Lung (tissue), 13 donors: ENCODE results near the gene SLC46A3. TPM values are rescaled to one million over a fixed set of nuclear protein-coding genes. Genes with fewer than 3 reads are reported as not detected.

ENCODE experiments used
- ATAC-seq: fragments of 200-7000 bp; cut with Tn5 transposase; one replicate; pipeline ENCODE4 v1.9.1; 2020; ENCODE audit warnings: moderate number of reproducible peaks; ENCODE audit not compliant: insufficient read depth, low FRiP score
- DNase-seq, 3 donors: peaks; one replicate each; pipeline ENCODE4 v3.0.0-alpha.2; 2013 to 2017
- H3K27ac ChIP-seq, 2 donors: one replicate each; pipeline ENCODE4 v1.5.1; 2013; ENCODE audit warnings: mild to moderate bottlenecking in 2 of 2, moderate library complexity in 2 of 2, control low read depth in 1 of 2, inconsistent platforms in 1 of 2, low read depth in 1 of 2, low read length in 1 of 2
- H3K27me3 ChIP-seq, 3 donors: one replicate each; pipeline ENCODE4 v1.5.1; 2013; ENCODE audit warnings: low read length in 2 of 3; ENCODE audit not compliant: control insufficient read depth in 3 of 3, insufficient read depth in 3 of 3
- H3K36me3 ChIP-seq, 4 donors: one replicate each; pipeline ENCODE4 v1.5.1; 2013; ENCODE audit warnings: low read length in 4 of 4, mild to moderate bottlenecking in 1 of 4, moderate library complexity in 1 of 4; ENCODE audit not compliant: control insufficient read depth in 4 of 4, insufficient read depth in 4 of 4
- H3K4me1 ChIP-seq, 5 donors: one replicate each; pipeline ENCODE4 v1.5.1; 2013; ENCODE audit warnings: low read length in 5 of 5, mild to moderate bottlenecking in 2 of 5, moderate library complexity in 1 of 5; ENCODE audit not compliant: control insufficient read depth in 5 of 5, insufficient read depth in 5 of 5
- H3K4me3 ChIP-seq: one replicate; pipeline ENCODE4 v1.5.1; 2013; ENCODE audit warnings: mild to moderate bottlenecking, control low read depth, moderate library complexity
- H3K9ac ChIP-seq, 2 donors: one replicate each; pipeline ENCODE4 v1.5.1; 2013; ENCODE audit warnings: low read length in 2 of 2, control low read depth in 1 of 2; ENCODE audit not compliant: insufficient read depth in 1 of 2
- H3K9me3 ChIP-seq, 4 donors: one replicate each; pipeline ENCODE4 v1.5.1; 2013; ENCODE audit warnings: low read length in 3 of 4, mild to moderate bottlenecking in 1 of 4, moderate library complexity in 1 of 4; ENCODE audit not compliant: control insufficient read depth in 4 of 4, insufficient read depth in 3 of 4
- CTCF ChIP-seq: IDR thresholded peaks from 2 replicates; pipeline ENCODE4 v1.5.1; 2012; ENCODE audit warnings: mild to moderate bottlenecking; ENCODE audit errors: control extremely low read depth, extremely low read depth
- WGBS, 2 donors: extraction: QIAGEN DNeasy Blood & Tissue Kit; methylation state at CpG; one replicate each; pipeline ENCODE4 v1.1.7; 2013; 5-methylcytosine and 5-hydroxymethylcytosine counted together
- polyA plus RNA-seq, 2 donors: library from polyadenylated mRNA; stranded (reverse); fragments of 200-250 nt; gene quantifications; one replicate each; pipeline ENCODE4 v1.2.1, GENCODE V29; 2013
- small RNA-seq: library from RNA; depleted of rRNA; stranded (forward); fragments of <200 nt; gene quantifications from one replicate; pipeline ENCODE3, GENCODE V24; 2014; ENCODE audit warnings: low replicate concordance
- total RNA-seq, 2 donors: library from RNA; depleted of rRNA in 1 of 2; stranded (reverse); fragments of >200 nt in 1 of 2; gene quantifications; one replicate each; pipeline ENCODE4 v1.2.1, GENCODE V29; 2014 to 2021
- donor health status: control.
- donor health status: control.
- donor health status: Bipolar disorder and iron deficiency.
- donor health status: healthy.
- donor health status: DM: yes; HTN: yes; CAD: no.

Gene SLC46A3
- total and polyA plus RNA-seq, 4 donors: 6.9 to 10.9 (median 8.9) TPM

- no peaks in the 10 kb centered on the region for H3K9me3 ChIP-seq
- no peak overlapping the region for H3K27ac ChIP-seq
- 60 to 83% methylated on average over 1 of the region's 1 CpG for WGBS, 2 donors
- H3K4me1 ChIP-seq: peaks cover 4 to 61% (median 16%) of the 10 kb centered on the region in 5 donors
- H3K27me3 ChIP-seq: no peaks in the 10 kb centered on the region
- H3K36me3 ChIP-seq: peaks cover 0 to 3% (median 0%) of the 10 kb centered on the region in 4 donors
- no peak for TF ChIP-seq CTCF
- DNase-seq (peak in 2 of 3 donors; percentile 40 to 59), ATAC-seq (no peak)
- H3K9ac ChIP-seq: no peak overlapping the region
- no peak overlapping the region for H3K4me3 ChIP-seq
These were observed 65.7 kb downstream of the SLC46A3 start for GRCh38 chr13:28653111-28653510.

GRCh38 chr13:28651810-28652401 lies 66.9 kb downstream of the SLC46A3 start:
- DNase-seq: no peak
- no peak overlapping the region for H3K27ac ChIP-seq
- ATAC-seq: no peak
- no peaks in the 10 kb centered on the region for H3K27me3 ChIP-seq
- H3K4me1 ChIP-seq: peaks cover 0 to 52% (median 9%) of the 10 kb centered on the region in 5 donors
- H3K36me3 ChIP-seq: peaks cover 0 to 3% (median 0%) of the 10 kb centered on the region in 4 donors
- H3K9me3 ChIP-seq: no peaks in the 10 kb centered on the region
- 61 to 62% methylated on average over 7 of the region's 7 CpGs for WGBS, 2 donors
- H3K9ac ChIP-seq: no peak overlapping the region
- H3K4me3 ChIP-seq: no peak overlapping the region
- no peak for TF ChIP-seq CTCF

DNA sequence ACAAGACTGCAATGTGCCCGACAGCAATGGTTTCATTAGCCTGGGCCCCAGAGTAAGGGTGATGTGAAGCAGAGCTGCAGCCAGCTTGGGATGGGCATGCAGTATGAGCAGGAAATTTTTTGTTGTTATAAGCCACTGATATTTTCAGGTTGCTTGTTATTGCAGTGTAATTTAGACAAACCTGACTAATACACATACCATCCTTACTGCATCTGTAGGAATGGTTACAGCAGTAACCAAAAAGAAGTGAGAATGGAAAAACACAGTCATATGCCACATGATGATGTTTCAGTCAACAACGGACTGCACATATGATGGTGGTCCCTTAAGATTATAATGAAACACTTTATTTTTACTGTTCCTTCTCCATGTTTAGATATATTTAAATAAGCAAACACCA lies 68.5 kb downstream of the SLC46A3 start:
- H3K27me3 ChIP-seq: no peaks in the 10 kb centered on the region
- no peak overlapping the region for H3K9ac ChIP-seq
- WGBS, 2 donors: 88 to 94% methylated on average over 2 of the region's 2 CpGs
- DNase-seq (no peak), ATAC-seq (no peak)
- TF ChIP-seq CTCF: no peak
- peaks cover 0 to 39% (median 9%) of the 10 kb centered on the region in 5 donors for H3K4me1 ChIP-seq
- H3K36me3 ChIP-seq: peaks cover 0 to 3% (median 0%) of the 10 kb centered on the region in 4 donors
- H3K9me3 ChIP-seq: no peaks in the 10 kb centered on the region
- H3K4me3 ChIP-seq: no peak overlapping the region
- no peak overlapping the region for H3K27ac ChIP-seq

Small RNA genes within 50 kb of the gene (small RNA-seq; reads per million reads assigned to genes)
- not detected for gene RNU6-53P

Other genes with a start within 250 kb of the SLC46A3 start
- 10 to 100 TPM; 36.3 to 71.3 TPM for gene FLT1, start 223.8 kb downstream of the SLC46A3 start, total RNA-seq
- 10 to 100 TPM in 1 of 2 donors, 1 to 10 TPM in 1; 4.7 to 48.1 TPM for gene FLT1, start 223.8 kb downstream of the SLC46A3 start, polyA plus RNA-seq
- gene POMP, start 59.8 kb downstream of the SLC46A3 start, total RNA-seq: 10 to 100 TPM; 33.6 to 63.7 TPM
- gene POMP, start 59.8 kb downstream of the SLC46A3 start, polyA plus RNA-seq: 10 to 100 TPM; 82.0 to 89.9 TPM
- gene MTUS2, start 101.4 kb upstream of the SLC46A3 start, total RNA-seq: under 1 TPM; 0.09 to 0.54 TPM
- gene MTUS2, start 101.4 kb upstream of the SLC46A3 start, polyA plus RNA-seq: under 1 TPM; 0.03 to 0.06 TPM